ENCODE results near the gene ECE1. TPM values are rescaled to one million over a fixed set of nuclear protein-coding genes. Genes with fewer than 3 reads are reported as not detected.
A peak's percentile ranks its signal among the peaks of the same experiment; 100 is the strongest.

Gene ECE1
- total and polyA plus RNA-seq, 2 of the 4 experiments (the other 2 are of a cell fraction) = 61.8 to 124 TPM

- dilution Hi-C loops (cut with HindIII; ENCODE audit: low sequenced_read_pairs, unreplicated experiment) (no loop called here), intact Hi-C loops (cut with micrococcal nuclease) (no loop called here), in situ Hi-C loops (cut with MboI; ENCODE audit: low sequenced_read_pairs) (no loop called here)
- Histone ChIP-seq H3K23ac (ENCODE audit: low read depth, low read length) (peak overlapping the region; percentile 72; the same call in 1 of the 2 replicates), H3K79me1 (ENCODE audit: low read depth in 1 of 2, low read length in 2 of 2) (peaks cover 36 to 72% of the 10 kb centered on the region in 2 experiments), H4K5ac (ENCODE audit: low read depth, low read length) (no peak overlapping the region; the same call in 1 of the 2 replicates), H2AK9ac (replicated peaks; ENCODE audit: low read depth, low read length, poor library complexity) (peak overlapping the region; percentile 48), H3K4me3 (ENCODE audit: insufficient read depth, low read depth, low read length) (peak overlapping the region; percentile 89; the same call in 1 of the 2 replicates), H3K9ac (ENCODE audit: low read depth, low read length) (peak overlapping the region; percentile 59; the same call in 1 of the 2 replicates), H3K36me3 (ENCODE audit: control insufficient read depth, insufficient read depth, low read length) (peaks cover 3% of the 10 kb centered on the region; the same call in 1 of the 2 replicates), H3K4me2 (ENCODE audit: low read depth, low read length) (peak overlapping the region; percentile 93), H2AK5ac (ENCODE audit: low read depth, low read length) (peak overlapping the region; percentile 70; the same call in 1 of the 2 replicates), H3K4me1 (ENCODE audit: control insufficient read depth, insufficient read depth, low read length) (peaks cover 21% of the 10 kb centered on the region), H4K8ac (ENCODE audit: low read depth in 2 of 2, low read length in 2 of 2) (peak overlapping the region; percentile 49 to 88; a peak in 3 of 4 replicates), H4K20me1 (ENCODE audit: insufficient read depth, low read length) (peaks cover 2% of the 10 kb centered on the region; the same call in 1 of the 2 replicates), H2BK20ac (ENCODE audit: low read depth, low read length) (no peak overlapping the region), H3K18ac (ENCODE audit: low read depth, low read length) (no peak overlapping the region), H3K4ac (ENCODE audit: low read depth, low read length) (peak overlapping the region; percentile 88), H2BK5ac (ENCODE audit: low read depth, low read length, poor library complexity, severe bottlenecking) (no peak overlapping the region), H2AFZ (replicated peaks; ENCODE audit: low read length, poor library complexity) (peak overlapping the region; percentile 95), H3K9me1 (ENCODE audit: insufficient read depth, low read length) (0 out of 2 replicates have a peak, but pooled peaks cover 5% of the 10 kb centered on the region), H4K91ac (ENCODE audit: insufficient read depth, low read depth, low read length) (no peak overlapping the region), H3K9me3 (ENCODE audit: control insufficient read depth, insufficient read depth, low read length) (no peaks in the 10 kb centered on the region), H2BK15ac (ENCODE audit: low read depth, low read length) (no peak overlapping the region), H3K56ac (ENCODE audit: extremely low read depth, insufficient read depth, low read length) (no peak overlapping the region), H3K27ac (ENCODE audit: insufficient read depth, low read length) (no peak overlapping the region), H3K14ac (replicated peaks; ENCODE audit: low read depth, low read length) (peak overlapping the region; percentile 94; the same call in 1 of the 2 replicates), H2BK120ac (ENCODE audit: low read depth, low read length) (no peak overlapping the region), H3K27me3 (ENCODE audit: control insufficient read depth, insufficient read depth, low read length) (no peaks in the 10 kb centered on the region)
- no peak for DNase-seq
- POLR2A ChIA-PET (ENCODE audit: unreplicated experiment) = no interaction called here
- WGBS, 2 experiments (ENCODE audit: extremely low coverage in 2 of 2, insufficient read length in 1 of 2) = 94% methylated on average over 3 of the region's 8 CpGs; no CpG with 5 or more reads in 1 of the 2 experiments
- TF ChIP-seq USF2 (IDR thresholded peaks at IDR 0.05; ENCODE audit: low read depth, low read length) (no peak), MAZ (IDR thresholded peaks at IDR 0.05; ENCODE audit: borderline replicate concordance, low read depth, low read length) (no peak), RAD21 (IDR thresholded peaks at IDR 0.05; ENCODE audit: low read length) (no peak), MXI1 (IDR thresholded peaks at IDR 0.05; ENCODE audit: borderline replicate concordance, low read depth, low read length) (no peak), RCOR1 (IDR thresholded peaks at IDR 0.05; ENCODE audit: insufficient replicate concordance, low read length) (no peak), CHD1 (IDR thresholded peaks at IDR 0.05; ENCODE audit: low read depth, low read length) (no peak), BHLHE40 (IDR thresholded peaks at IDR 0.05; ENCODE audit: low read depth, low read length) (no peak), POLR2A (IDR thresholded peaks at IDR 0.05; ENCODE audit: low read depth, low read length) (no peak), SMC3 (IDR thresholded peaks at IDR 0.05; ENCODE audit: low read depth, low read length) (no peak), ELK1 (IDR thresholded peaks at IDR 0.05; ENCODE audit: borderline replicate concordance, low read depth, low read length) (no peak), RFX5 (IDR thresholded peaks at IDR 0.05; ENCODE audit: low read depth, low read length) (no peak), NFE2L2 (IDR thresholded peaks at IDR 0.05; ENCODE audit: low read depth, low read length) (no peak), CTCF (conservative IDR thresholded peaks at IDR 0.05; ENCODE audit: low read depth, low read length) (no peak), FOS (IDR thresholded peaks at IDR 0.05; ENCODE audit: low read depth, low read length) (no peak), MAFK (IDR thresholded peaks at IDR 0.05; ENCODE audit: low read depth, low read length) (no peak), CEBPB (IDR thresholded peaks at IDR 0.05; ENCODE audit: low read depth, low read length) (no peak)
- CTCF ChIA-PET = interaction anchor here (0.6 kb wide), 1 partner anchor 10 kb away, joined by 3 read pairs; no protein-coding TSS in a partner anchor
- ATAC-seq (ENCODE audit: low read depth) = no peak
- no TSS peak for BruUV-seq (replicated peaks)
These were observed 1.1 kb downstream of the ECE1 start for GRCh38 chr1:21289127-21289526.

Data from IMR-90 (cell line).